Ishikawa (cell line): ENCODE data around the gene GPR18.

Experiments used
- EP300 ChIP-seq: IDR thresholded peaks from 2 replicates; pipeline ENCODE4 v1.6.1; 2012; ENCODE audit warnings: borderline replicate concordance
- TAF1 ChIP-seq: IDR thresholded peaks from 2 replicates; pipeline ENCODE4 v1.6.1; 2012; ENCODE audit warnings: low read depth, mild to moderate bottlenecking

- TF ChIP-seq TAF1 (no peak), EP300 (no peak)
These were observed 20.0 kb upstream of the GPR18 start for GRCh38 chr13:99278200-99278599.
